ENCODE results near the gene LONRF3.

- no peak for TF ChIP-seq CTCF (IDR thresholded peaks at IDR 0.05)
- TF ChIP-seq POLR2A (IDR thresholded peaks at IDR 0.05) = no peak
- TF ChIP-seq POLR2AphosphoS5 (IDR thresholded peaks at IDR 0.05) = no peak
These were observed 39.1 kb upstream of the LONRF3 start for GRCh38 chrX:118935352-118935751.
